GM08714 (cell line): ENCODE measurements around the gene GGCX.

Experiments used
- H3K4me3 ChIP-seq: fragments of 200-500 bp; sonication (Bioruptor generic); 2 replicates; pipeline ENCODE4 v1.5.1; 2014; ENCODE audit warnings: mild to moderate bottlenecking, low read length, inconsistent platforms
- ZNF274 ChIP-seq: IDR thresholded peaks from 2 replicates; pipeline ENCODE4 v1.6.1; 2012; ENCODE audit warnings: mild to moderate bottlenecking, low read depth, low read length

GGCX gene

DNA sequence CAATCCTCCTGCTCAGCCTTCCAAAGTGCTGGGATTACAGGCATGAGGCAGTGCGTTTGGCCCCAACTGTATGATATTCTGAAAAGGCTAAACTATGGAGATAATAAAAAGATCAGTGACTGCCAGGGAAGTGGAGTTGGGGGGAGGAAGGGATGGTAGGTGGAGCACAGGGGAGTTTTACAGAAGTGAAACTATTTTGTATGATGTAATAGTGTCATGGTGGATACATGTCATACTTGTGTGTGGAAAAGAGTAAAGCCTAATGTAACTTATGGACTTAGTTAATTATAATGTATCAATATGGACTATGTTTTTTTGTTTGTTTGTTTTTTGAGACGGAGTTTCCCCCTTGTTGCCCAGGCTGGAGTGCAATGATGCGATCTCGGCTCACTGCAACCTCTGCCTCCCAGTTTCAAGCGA lies 2.9 kb upstream of the GGCX start:
- H3K4me3 ChIP-seq, result no peak overlapping the region
- TF ChIP-seq ZNF274, result no peak

DNA sequence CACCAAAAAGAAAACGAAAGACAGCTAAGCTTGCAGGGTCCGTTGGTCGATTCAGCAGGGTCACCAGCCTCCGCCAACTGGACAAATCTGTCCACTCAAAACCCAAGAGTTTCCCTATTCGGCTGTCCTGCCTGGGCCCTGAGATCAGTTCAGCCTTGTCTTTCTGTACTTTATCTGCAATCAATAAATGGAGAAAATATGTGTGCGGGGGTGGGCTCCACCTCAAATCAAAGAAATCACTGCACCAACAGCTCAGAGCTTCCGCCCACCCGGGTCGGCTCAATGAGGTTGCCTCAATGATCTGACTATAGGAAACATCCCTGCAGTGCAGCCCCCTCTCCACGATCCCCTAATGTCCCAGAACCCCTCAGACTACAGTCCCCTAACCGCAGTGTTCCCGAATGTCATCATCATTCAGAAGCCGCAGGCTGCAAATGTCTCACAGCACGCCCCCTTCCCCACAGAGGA lies 447 bp downstream of the GGCX start:
- H3K4me3 ChIP-seq, result peak overlapping the region; percentile 83
- no peak for TF ChIP-seq ZNF274

DNA sequence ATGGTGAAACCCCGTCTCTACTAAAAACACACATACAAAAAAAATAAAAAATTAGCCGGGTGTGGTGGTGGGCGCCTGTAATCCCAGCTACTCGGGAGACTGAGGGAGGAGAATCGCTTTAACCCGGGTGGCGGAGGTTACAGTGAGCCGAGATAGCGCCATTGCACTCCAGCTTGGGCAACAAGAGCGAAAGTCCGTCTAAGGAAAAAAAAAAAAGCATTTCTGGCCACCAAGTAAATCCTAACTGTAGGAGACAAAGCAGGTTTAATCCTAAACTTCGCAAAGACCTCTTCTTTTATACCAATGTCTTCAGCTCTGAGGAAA lies 928 bp downstream of the GGCX start:
- H3K4me3 ChIP-seq, result peak overlapping the region; percentile 83

DNA sequence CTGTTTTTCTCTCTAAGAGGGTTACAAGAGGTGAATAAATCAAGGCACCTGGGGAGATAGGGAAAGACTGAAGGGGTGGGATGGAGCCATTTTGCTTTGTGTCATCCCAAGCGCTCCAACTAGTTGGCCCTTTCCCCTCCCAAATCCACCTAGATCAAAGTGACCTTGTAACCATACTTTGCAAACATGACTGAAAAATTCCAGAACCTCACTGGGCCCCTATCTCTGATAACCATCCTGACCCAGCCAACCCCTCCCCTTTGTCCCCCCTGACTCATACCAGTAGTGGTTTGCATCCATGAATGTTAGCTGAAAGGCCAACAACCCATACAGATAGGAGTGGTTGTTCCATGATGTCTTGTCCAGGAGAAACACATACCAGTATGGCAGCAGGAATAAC lies 3.1 kb downstream of the GGCX start:
- no peak for TF ChIP-seq ZNF274
- no peak overlapping the region for H3K4me3 ChIP-seq

DNA sequence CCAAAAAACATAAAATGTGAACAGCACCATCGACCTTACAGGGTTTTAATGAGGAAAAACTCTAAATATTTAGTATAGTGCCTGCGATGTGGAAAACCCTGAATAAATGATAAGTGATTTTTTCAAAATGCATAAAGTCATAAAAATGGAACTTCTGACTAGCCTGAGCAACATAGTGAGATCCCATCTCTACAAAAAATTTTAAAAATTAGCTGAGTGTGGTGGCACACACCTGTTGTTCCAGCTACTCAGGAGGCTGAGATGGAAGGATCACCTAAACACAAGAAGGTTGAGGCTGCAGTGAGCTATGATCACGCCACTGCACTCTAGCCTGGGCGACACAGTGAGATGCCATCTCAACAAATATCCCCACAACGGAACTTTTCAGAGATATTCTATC lies 4.2 kb downstream of the GGCX start:
- H3K4me3 ChIP-seq, result no peak overlapping the region
- no peak for TF ChIP-seq ZNF274

DNA sequence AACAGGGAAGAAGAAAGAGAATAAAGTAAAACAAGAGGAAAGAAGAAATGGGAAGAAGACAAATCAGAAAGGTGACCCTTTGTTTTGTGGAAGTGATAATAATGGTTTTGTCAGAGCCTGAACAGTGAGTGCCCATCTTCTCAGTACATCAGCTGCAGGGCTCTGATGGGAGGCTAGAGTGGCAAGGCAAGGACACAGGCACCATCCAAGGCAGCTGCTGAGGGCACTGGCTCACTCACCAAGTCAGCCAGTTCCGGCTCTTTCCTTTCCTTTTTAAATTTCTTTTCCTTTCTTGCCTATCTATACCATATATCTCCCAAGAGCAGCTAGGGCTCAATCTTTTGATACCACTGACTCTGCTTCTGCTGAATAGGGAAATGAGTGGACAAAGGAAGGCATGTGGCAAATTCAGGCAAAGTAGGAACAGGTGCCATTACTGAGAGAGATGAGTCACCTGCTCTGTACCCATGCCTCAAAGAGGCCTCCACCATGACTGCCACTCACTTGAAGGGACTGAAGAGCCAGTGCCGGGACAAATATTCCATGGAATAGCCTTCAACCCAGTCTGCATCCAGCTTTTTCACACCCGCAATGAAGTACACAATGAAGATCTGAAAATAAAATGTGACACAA lies 6.2 kb downstream of the GGCX start:
- no peak overlapping the region for H3K4me3 ChIP-seq
- TF ChIP-seq ZNF274, result no peak

DNA sequence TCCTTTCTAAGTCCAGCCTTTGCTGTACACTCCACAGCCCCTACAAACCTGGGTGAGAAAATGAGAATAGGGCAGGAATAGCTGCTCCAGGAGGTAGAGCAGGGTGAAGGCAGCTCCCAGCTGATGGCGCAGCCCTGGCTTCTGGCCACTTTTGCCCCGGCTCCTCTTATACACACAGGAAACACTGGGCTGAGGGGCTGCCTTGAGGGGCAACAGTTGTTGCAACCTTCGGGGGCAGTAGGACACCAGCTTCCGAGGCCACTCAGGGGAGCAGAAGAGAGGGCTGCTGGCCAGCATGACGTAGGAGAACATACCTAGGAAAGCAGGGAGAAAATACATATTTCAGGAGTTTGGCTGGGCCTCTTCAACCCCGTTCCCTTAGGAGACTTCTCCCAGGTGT lies 8.1 kb downstream of the GGCX start:
- no peak overlapping the region for H3K4me3 ChIP-seq
- TF ChIP-seq ZNF274, result no peak

DNA sequence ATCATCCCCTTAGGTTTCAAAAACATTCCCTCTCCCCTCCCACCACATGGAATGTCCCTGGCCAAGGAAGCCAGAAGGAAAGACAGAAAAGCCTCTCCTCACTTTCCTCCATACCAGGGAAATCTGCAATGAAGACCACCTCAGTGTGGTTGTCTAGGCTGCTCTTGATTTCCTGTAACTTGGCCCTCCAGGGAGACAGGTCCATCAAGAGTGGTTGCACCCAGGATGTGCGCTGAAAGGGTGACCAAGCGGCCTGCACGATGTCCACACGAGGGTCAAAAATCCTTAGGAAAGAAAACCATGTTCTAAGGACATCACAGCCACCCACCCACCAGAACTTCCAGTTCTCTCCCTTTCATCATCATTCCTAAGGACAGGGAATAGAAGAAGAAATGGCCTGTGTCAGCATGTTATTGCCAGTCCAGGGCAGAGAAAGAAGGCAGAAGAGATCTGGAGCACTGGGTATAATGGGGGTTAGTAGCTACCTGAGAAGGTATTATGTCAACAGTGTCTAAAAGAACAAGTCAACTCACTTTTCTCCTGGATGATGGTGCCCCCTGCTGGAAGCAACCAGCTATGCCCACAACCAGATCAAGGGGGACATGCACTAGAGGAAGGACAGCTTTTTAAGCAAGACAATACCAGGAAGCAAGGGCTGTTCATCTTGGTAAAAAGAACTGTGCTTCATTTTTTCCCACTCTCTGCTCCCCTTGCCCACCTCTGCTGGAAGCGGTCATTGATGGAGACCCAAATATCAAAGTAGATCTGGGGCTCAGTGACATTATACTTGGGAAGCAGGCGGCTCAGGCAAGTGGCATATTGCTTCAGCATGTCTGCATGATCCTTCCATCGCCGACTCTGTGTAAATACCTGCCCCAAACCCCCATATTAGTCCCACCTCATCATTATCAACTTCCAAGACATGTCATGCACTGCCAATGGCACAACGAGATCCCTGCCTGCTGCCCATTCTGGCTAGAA lies 9.3 kb downstream of the GGCX start:
- no peak for TF ChIP-seq ZNF274
- no peak overlapping the region for H3K4me3 ChIP-seq

DNA sequence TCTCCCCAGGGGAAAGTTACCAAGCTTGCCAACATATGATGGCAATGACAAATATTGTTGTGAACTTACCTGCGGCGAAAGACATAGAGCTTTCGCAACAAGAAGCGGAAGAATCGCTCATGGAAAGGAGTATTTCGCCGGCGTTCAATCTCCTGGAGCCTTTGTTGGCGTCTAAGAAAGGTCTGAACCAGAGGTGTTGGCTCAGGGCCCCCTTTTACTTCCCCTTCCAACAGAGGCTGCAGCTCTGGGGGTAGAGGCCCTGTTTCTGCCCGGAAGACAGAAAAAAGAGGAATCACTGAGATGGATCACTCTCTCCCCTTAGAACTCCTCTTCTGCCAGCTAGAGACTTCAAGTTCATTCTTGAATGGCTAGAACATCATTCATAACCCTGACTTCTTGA lies 10.8 kb downstream of the GGCX start:
- TF ChIP-seq ZNF274, result no peak
- H3K4me3 ChIP-seq, result no peak overlapping the region

DNA sequence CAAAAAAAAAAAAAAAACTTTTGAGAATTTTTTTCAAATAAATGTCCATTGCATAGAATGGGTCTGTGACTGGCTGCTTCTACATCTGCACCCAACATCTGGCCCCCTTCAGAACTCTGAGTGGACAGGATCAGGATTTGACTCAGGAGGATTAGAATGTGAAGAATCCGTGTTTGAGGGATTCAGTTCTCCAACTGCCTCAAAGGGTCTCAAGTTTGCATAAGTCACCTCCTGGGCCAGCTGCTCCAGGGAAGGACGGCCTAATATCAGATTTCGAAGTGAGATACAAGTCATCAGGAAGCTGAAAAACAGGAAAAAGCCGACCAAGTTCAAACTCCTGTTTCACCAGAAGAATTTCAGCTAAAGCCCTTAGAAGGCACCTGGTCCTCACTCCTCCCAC lies 11.5 kb downstream of the GGCX start:
- no peak for TF ChIP-seq ZNF274
- H3K4me3 ChIP-seq, result no peak overlapping the region

DNA sequence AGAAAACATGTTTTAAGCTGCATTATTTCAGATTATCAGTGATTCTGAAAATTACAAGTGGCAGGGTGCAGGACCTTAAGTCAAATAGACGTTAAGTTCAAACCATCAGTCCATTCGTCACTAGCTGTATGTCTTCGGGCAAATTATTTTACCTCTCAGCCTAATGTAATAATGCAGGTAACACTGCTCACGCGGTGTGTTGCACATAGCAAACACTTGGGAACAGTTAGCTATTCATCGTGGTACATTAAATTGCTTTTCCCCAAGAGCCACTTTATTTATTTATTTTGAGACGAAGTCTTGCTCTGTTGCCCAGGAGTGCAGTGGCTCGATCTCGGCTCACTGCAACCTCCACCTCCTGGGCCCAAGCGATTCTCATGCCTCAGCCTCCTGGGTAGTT lies 12.2 kb downstream of the GGCX start:
- no peak for TF ChIP-seq ZNF274
- no peak overlapping the region for H3K4me3 ChIP-seq

DNA sequence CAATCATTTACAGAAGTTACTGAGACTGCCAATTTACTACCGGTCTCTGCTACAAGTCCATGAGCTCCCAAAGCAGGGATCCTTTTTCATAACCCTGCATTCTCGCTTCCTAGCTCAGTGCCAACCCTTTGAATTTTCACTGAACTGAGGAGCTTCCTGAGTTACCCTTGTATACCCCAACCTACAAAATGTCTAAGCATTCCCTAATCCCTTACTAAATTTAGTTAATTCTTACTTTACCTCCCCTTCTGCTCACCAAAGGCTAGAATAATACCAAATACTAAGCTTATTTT lies 12.7 kb downstream of the GGCX start:
- no peak overlapping the region for H3K4me3 ChIP-seq
- no peak for TF ChIP-seq ZNF274

DNA sequence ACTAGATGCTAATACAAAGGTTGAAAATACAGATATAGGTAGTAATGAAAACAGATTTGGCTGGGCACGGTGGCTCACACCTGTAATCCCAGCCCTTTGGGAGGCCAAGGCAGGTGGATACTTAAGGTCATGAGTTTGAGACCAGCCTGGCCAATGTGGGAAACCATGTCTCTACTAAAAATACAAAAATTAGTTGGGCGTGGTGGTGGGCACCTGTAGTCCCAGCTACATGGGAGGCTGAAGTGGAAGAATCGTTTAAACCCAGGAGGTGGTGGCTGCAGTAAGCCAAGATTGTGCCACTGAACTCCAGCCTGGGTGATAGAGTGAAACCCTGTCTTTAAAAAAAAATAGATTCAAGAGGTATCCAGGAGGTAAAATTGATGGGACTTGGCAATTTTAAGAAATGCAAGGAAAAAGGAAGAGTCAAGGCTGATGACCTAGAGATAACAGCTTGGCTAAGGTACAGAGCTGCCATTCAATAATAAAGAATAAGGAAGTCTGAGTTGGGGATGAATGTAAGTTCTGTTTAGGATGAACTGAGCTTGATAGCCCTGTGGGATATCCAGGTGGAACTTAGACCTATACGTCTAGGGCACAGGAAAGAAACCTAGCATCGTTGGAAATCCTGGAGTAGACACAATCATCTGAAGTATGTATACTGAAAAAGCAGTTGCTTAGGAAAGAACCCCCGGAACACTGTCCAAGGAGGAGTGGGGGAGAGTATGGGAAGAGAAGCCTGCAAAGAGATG lies 13.3 kb downstream of the GGCX start:
- TF ChIP-seq ZNF274, result no peak
- H3K4me3 ChIP-seq, result no peak overlapping the region

DNA sequence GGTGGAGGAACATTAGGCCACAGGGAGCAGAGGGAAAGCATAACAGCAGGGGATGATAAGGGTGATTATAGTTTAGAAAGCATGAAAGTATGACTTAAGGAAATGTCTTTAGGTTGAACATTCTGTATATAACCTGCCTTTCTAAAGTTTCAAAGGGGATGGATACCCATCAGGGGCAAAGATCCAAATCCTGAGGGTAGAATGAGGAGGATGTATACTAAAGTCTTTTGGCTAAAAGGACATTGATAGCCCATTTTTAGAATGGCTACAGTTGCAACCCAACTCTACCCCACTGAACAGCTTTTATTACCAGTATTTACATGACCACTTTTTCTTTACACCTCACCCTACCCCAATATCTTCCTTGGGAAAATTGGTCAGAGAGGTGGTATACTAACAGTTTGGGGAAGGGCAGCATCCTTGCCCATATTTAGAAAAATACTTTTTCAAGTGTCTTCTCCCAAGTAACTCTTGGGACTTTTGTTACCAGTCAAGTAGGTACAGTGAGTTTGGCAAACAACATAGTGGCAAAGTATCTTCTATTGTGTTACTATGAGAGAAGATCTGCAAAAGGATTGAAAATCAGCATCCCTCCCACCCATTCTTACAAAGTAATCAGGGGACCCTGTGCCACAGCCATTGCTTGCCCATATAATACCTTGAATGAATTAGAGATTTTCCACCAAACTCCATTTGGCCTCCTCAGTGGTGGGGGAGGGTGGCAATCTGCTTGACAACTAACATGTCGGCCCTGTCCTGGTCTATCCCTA lies 14.0 kb downstream of the GGCX start:
- no peak for TF ChIP-seq ZNF274

More for the DNA sequence above, 14.0 kb downstream of the GGCX start:
- H3K4me3 ChIP-seq, result no peak overlapping the region
